MCF 10A (cell line): ENCODE measurements around the gene KIAA0825. TPM values are rescaled to one million over a fixed set of nuclear protein-coding genes. Genes with fewer than 3 reads are reported as not detected.

Source experiments
- BruUV-seq: library from RNA; stranded (reverse); fragments of 400-500 nt; replicated peaks from 2 replicates; lab custom pipeline; 2021; lab: Mats Ljungman, UMichigan
- CTCF ChIA-PET: fragments of 300-600 bp; sonication (Branson Sonifier 250); formaldehyde crosslinking; extraction: SDS; loops from one replicate; lab custom pipeline; 2021; ENCODE audit warnings: antibody characterized with exemption, inconsistent platforms; lab: Yijun Ruan, JAX
- POLR2A ChIA-PET: fragments of 300-600, 350-650 bp; sonication (Branson Sonifier 250); formaldehyde crosslinking; extraction: SDS; loops from one replicate; lab custom pipeline; 2020; ENCODE audit warnings: antibody characterized with exemption, inconsistent platforms; lab: Yijun Ruan, JAX
- DNase-seq: peaks from one replicate; pipeline ENCODE4 v3.0.0-alpha.2; 2018; ENCODE audit not compliant: unreplicated experiment
- H3K27ac Mint-ChIP-seq: one replicate; pipeline ENCODE4 v1.8.0; 2022; ENCODE audit warnings: mild to moderate bottlenecking, low read depth, mixed read lengths; ENCODE audit not compliant: unreplicated experiment
- H3K27me3 Mint-ChIP-seq: one replicate; pipeline ENCODE4 v1.8.0; 2022; ENCODE audit warnings: mixed read lengths; ENCODE audit not compliant: insufficient read depth, unreplicated experiment
- H3K36me3 Mint-ChIP-seq: one replicate; pipeline ENCODE4 v1.8.0; 2022; ENCODE audit warnings: mild to moderate bottlenecking, moderate library complexity, mixed read lengths; ENCODE audit not compliant: insufficient read depth, unreplicated experiment
- H3K4me1 Mint-ChIP-seq: one replicate; pipeline ENCODE4 v1.8.0; 2022; ENCODE audit warnings: mixed read lengths; ENCODE audit not compliant: insufficient read depth, unreplicated experiment
- H3K4me3 Mint-ChIP-seq: one replicate; pipeline ENCODE4 v1.8.0; 2022; ENCODE audit warnings: mild to moderate bottlenecking, moderate library complexity, mixed read lengths; ENCODE audit not compliant: unreplicated experiment
- H3K9me3 Mint-ChIP-seq: one replicate; pipeline ENCODE4 v1.8.0; 2022; ENCODE audit warnings: mixed read lengths; ENCODE audit not compliant: unreplicated experiment
- intact Hi-C: fragments of 100-400 bp; cut with micrococcal nuclease; formaldehyde crosslinking; loops from 2 replicates; pipeline ENCODE4 v1.14.1; 2022
- total RNA-seq: library from RNA; stranded (reverse); gene quantifications from 2 replicates; pipeline ENCODE4 v1.2.3, GENCODE V29; 2022
- TF ChIP-seq, protein P1 (sequence below): fragments of 200-600 bp; IDR thresholded peaks from one replicate; pipeline ENCODE4 v1.8.0; 2022; ENCODE audit warnings: antibody characterized with exemption, mild to moderate bottlenecking; ENCODE audit not compliant: unreplicated experiment

The KIAA0825 gene
- total RNA-seq, 1 experiment from 2014 or later: 2.1 TPM

DNA sequence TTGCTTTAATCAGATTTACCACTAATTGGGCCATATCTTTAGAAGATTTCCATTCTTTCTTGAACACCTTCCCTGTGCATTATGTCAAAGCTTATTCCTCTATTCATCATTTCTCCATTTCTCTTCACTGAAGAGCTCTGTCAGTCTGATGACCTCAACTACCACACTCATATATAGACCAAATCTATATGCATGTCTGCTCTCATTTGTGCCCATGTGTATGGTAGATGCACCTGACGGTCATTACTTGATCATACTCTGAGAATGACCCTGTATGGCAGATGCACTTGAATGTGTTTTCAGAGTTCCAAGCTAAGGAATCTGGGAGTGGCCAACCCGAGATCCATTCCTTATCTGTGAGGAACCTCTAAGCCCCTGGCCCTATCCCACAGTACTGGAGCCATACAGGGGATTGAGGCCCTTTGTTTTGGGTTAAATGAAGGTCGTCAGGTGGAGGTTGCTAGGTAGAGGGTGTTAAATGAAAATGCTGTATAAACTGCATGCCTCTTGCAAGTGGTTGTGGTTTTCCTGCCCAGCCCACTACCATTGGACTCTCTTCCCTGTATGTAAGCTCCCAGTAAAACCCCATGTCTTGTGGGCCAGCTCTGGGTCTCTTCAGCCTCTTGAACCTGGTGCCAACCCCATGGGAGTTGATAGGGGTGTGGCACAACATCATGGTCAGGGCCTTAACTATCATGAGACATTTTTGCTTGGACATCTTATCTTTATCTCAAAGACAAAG lies 229.5 kb downstream of the KIAA0825 start:
- intact Hi-C loops: no loop called here
- TF ChIP-seq, protein P1, sequence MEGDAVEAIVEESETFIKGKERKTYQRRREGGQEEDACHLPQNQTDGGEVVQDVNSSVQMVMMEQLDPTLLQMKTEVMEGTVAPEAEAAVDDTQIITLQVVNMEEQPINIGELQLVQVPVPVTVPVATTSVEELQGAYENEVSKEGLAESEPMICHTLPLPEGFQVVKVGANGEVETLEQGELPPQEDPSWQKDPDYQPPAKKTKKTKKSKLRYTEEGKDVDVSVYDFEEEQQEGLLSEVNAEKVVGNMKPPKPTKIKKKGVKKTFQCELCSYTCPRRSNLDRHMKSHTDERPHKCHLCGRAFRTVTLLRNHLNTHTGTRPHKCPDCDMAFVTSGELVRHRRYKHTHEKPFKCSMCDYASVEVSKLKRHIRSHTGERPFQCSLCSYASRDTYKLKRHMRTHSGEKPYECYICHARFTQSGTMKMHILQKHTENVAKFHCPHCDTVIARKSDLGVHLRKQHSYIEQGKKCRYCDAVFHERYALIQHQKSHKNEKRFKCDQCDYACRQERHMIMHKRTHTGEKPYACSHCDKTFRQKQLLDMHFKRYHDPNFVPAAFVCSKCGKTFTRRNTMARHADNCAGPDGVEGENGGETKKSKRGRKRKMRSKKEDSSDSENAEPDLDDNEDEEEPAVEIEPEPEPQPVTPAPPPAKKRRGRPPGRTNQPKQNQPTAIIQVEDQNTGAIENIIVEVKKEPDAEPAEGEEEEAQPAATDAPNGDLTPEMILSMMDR: no peak
- ChIA-PET POLR2A (interaction anchor here (1.0 kb wide), 1 partner anchor 13 kb away, joined by 3 read pairs; no protein-coding TSS in a partner anchor), CTCF (interaction anchor here (0.6 to 0.9 kb wide), 2 partner anchors 9 to 542 kb away, joined by 3 to 4 read pairs; no protein-coding TSS in a partner anchor)
- BruUV-seq: no TSS peak
- DNase-seq: no peak
- H3K27me3 Mint-ChIP-seq: no peaks in the 10 kb centered on the region
- no peaks in the 10 kb centered on the region for H3K4me1 Mint-ChIP-seq
- no peaks in the 10 kb centered on the region for H3K9me3 Mint-ChIP-seq
- no peaks in the 10 kb centered on the region for H3K36me3 Mint-ChIP-seq
- H3K27ac Mint-ChIP-seq: no peak overlapping the region
- H3K4me3 Mint-ChIP-seq: no peak overlapping the region

DNA sequence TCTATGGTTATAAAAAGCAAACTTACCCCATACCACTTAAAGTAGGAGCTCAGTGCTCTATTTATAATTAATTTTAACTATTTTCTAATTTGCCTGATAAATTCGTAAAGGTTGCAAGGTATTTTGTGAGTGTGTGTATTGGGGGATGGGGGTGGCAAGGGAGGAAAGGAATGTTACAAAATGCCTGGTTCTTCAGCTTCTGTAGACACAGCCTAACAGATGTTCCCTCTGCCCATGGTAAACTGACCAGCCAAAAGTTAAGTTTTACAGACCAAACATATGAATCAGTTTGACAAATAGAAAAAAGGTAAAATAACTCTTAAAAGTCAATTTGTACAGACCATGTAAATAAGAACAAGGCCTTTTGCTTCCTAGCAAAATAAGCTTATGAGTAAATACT lies 232.6 kb downstream of the KIAA0825 start:
- no peak overlapping the region for H3K27ac Mint-ChIP-seq
- ChIA-PET POLR2A (interaction anchor here (0.6 kb wide), 1 partner anchor 1748 kb away, joined by 3 read pairs; no protein-coding TSS in a partner anchor), CTCF (no interaction called here)
- intact Hi-C loops: no loop called here
- no peaks in the 10 kb centered on the region for H3K36me3 Mint-ChIP-seq
- no peaks in the 10 kb centered on the region for H3K9me3 Mint-ChIP-seq
- no peaks in the 10 kb centered on the region for H3K4me1 Mint-ChIP-seq
- TF ChIP-seq, protein P1: no peak
- no peaks in the 10 kb centered on the region for H3K27me3 Mint-ChIP-seq
- BruUV-seq: no TSS peak
- DNase-seq: no peak
- no peak overlapping the region for H3K4me3 Mint-ChIP-seq

DNA sequence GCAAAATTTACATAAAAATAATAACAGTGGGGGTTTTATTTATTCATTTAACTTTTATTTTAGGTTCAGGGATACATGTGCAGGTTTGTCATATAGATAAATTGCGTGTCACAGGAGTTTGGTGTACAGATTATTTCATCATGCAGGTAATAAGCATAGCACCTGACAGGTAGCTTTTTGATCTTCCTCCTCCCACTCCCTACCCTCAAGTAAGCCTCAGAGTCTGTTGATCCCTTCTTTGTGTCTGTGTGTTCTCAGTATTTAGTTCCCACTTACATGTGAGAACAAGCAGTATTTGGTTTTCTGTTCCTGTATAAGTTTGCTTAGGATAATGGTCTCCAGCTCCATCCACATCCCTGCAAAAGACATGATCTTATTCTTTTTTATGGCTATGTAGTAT lies 240.3 kb downstream of the KIAA0825 start:
- TF ChIP-seq, protein P1: no peak
- Mint-ChIP-seq H3K27ac (no peak overlapping the region), H3K4me1 (no peaks in the 10 kb centered on the region), H3K9me3 (no peaks in the 10 kb centered on the region), H3K4me3 (no peak overlapping the region), H3K36me3 (no peaks in the 10 kb centered on the region), H3K27me3 (no peaks in the 10 kb centered on the region)
- POLR2A ChIA-PET: no interaction called here
- BruUV-seq: no TSS peak
- DNase-seq: no peak
- CTCF ChIA-PET: interaction anchor here (0.6 to 0.7 kb wide), 3 partner anchors 11 to 26 kb away, joined by 3 read pairs; no protein-coding TSS in a partner anchor
- intact Hi-C loops: no loop called here

- CTCF ChIA-PET: no interaction called here
Observed at GRCh38 chr5:94376672-94377345, 241.6 kb downstream of the KIAA0825 start.

More at GRCh38 chr5:94376672-94377345, 241.6 kb downstream of the KIAA0825 start:
- Mint-ChIP-seq H3K27ac (no peak overlapping the region), H3K4me3 (no peak overlapping the region), H3K27me3 (no peaks in the 10 kb centered on the region), H3K36me3 (peaks cover 7% of the 10 kb centered on the region), H3K4me1 (no peaks in the 10 kb centered on the region), H3K9me3 (no peaks in the 10 kb centered on the region)
- intact Hi-C loops: no loop called here
- DNase-seq: no peak
- BruUV-seq: no TSS peak
- TF ChIP-seq, protein P1: no peak
- POLR2A ChIA-PET: interaction anchor here (1.2 kb wide), 1 partner anchor 13 kb away, joined by 3 read pairs; no protein-coding TSS in a partner anchor
